Uterus (tissue), 4 donors: Measurements from ENCODE around the gene SPSB2. TPM values are rescaled to one million over a fixed set of nuclear protein-coding genes. Genes with fewer than 3 reads are reported as not detected.

Experiments
- DNase-seq, 2 donors: peaks; one replicate each; pipeline ENCODE4 v3.0.0-alpha.2; 2019 to 2020
- H3K27ac ChIP-seq, 2 donors: fragments of 200-600 bp; sonication (generic); 1 replicate in 1 of 2; 2 replicates in 1 of 2; pipeline ENCODE4 v1.5.1; 2016 to 2018
- H3K27me3 ChIP-seq, 2 donors: fragments of 200-600 bp; sonication (generic); one replicate each; pipeline ENCODE4 v1.5.1; 2018 to 2019; ENCODE audit warnings: control low read depth in 1 of 2
- H3K36me3 ChIP-seq, 2 donors: fragments of 200-600 bp; sonication (generic); one replicate each; pipeline ENCODE4 v1.5.1; 2019; ENCODE audit warnings: control low read depth in 1 of 2
- H3K4me1 ChIP-seq, 2 donors: fragments of 200-600 bp; sonication (generic); one replicate each; pipeline ENCODE4 v1.5.1; 2018 to 2019; ENCODE audit warnings: control low read depth in 1 of 2
- H3K4me3 ChIP-seq, 2 donors: fragments of 200-600 bp; sonication (generic); 1 replicate in 1 of 2; 2 replicates in 1 of 2; pipeline ENCODE4 v1.5.1; 2018 to 2019; ENCODE audit warnings: mild to moderate bottlenecking in 1 of 2
- H3K9me3 ChIP-seq, 2 donors: fragments of 200-600 bp; sonication (generic); one replicate each; pipeline ENCODE4 v1.5.1; 2019; ENCODE audit warnings: control low read depth in 1 of 2
- CTCF ChIP-seq, 4 experiments: fragments of 200-600 bp in 2 of 4; fragments of 450-650 bp in 2 of 4; sonication (generic) in 2 of 4; IDR thresholded peaks; one replicate each; pipeline ENCODE4 v1.5.1; 2016 to 2019; ENCODE audit warnings: antibody characterized with exemption in 4 of 4, mild to moderate bottlenecking in 2 of 4, moderate library complexity in 1 of 4
- POLR2A ChIP-seq, 2 donors: fragments of 450-650 bp; IDR thresholded peaks; one replicate each; pipeline ENCODE4 v1.6.1; 2016; ENCODE audit warnings: antibody characterized with exemption in 2 of 2, mild to moderate bottlenecking in 1 of 2, moderate library complexity in 1 of 2
- intact Hi-C: fragments of 100-400 bp; cut with DNase I; formaldehyde crosslinking; loops from one replicate; pipeline ENCODE4 v1.15.1; 2023; ENCODE audit warnings: low total_unique reads
- total RNA-seq, 4 donors: library from RNA; depleted of rRNA in 3 of 4; stranded (reverse); fragments of >200 nt in 3 of 4; gene quantifications; one replicate each; pipeline versions ENCODE4 v1.1.0 to v1.2.4, GENCODE V29; 2014 to 2023
- donor health status: DM: yes; HTN: yes; CAD: no.

SPSB2 gene
- total RNA-seq, 4 donors from 2014 or later = 2.8 to 11.3 (median 5.0) TPM

- DNase-seq = peak; percentile 57 to 60
- Histone ChIP-seq H3K4me1 (peaks cover 0 to under 1% of the 10 kb centered on the region in 2 donors), H3K36me3 (no peaks in the 10 kb centered on the region), H3K27ac (peak within 1 kb of the TSS in 1 of 2 donors; percentile 45), H3K9me3 (no peaks in the 10 kb centered on the region), H3K27me3 (peaks cover 0 to 4% of the 10 kb centered on the region in 2 donors), H3K4me3 (peak within 1 kb of the TSS; percentile 30 to 45)
- intact Hi-C loops = loop anchor here (10.0 kb wide), 1 partner anchor 67 kb away; the partner anchor contains the start of gene MLF2
- TF ChIP-seq POLR2A (IDR thresholded peaks at IDR 0.05) = peak in 1 of 2 donors; percentile 14
- no peak for TF ChIP-seq CTCF (IDR thresholded peaks at IDR 0.05)
Observed at GRCh38 chr12:6821591-6822425, 51.3 kb downstream of the SPSB2 start, which contains the start of gene GPR162. TSS of gene GPR162 (plus strand) at chr12:6821821. CDS start at chr12:6823899, 2,078 bp downstream.

Other genes starting within 250 kb of the SPSB2 start
- 1 to 10 TPM in 1 of 4 donors, under 1 TPM in 1, not detected in 2; 0.61 to 1.3 TPM for gene LPAR5, start 237.3 kb downstream of the SPSB2 start, total RNA-seq
- 1 to 10 TPM in 2 of 4 donors, under 1 TPM in 1, not detected in 1; 0.35 to 1.6 (median 1.5) TPM for gene ACRBP, start 225.9 kb downstream of the SPSB2 start, total RNA-seq
- gene ING4, start 210.2 kb downstream of the SPSB2 start, total RNA-seq = 100 to 1,000 TPM in 1 of 4 donors, 10 to 100 TPM in 3; 25.2 to 180 (median 62.0) TPM
- 10 to 100 TPM; 13.6 to 71.3 (median 33.1) TPM for gene ZNF384, start 183.9 kb downstream of the SPSB2 start, total RNA-seq
- 10 to 100 TPM in 1 of 4 donors, 1 to 10 TPM in 1, under 1 TPM in 1, not detected in 1; 0.55 to 11.5 (median 1.5) TPM for gene PIANP, start 172.5 kb downstream of the SPSB2 start, total RNA-seq
- gene COPS7A, start 149.3 kb downstream of the SPSB2 start, total RNA-seq = 10 to 100 TPM; 35.6 to 50.3 (median 37.7) TPM
- 100 to 1,000 TPM; 124 to 408 (median 147) TPM for gene MLF2, start 120.2 kb downstream of the SPSB2 start, total RNA-seq
- gene PTMS, start 106.9 kb downstream of the SPSB2 start, total RNA-seq = 100 to 1,000 TPM; 105 to 853 (median 140) TPM
- 10 to 100 TPM in 1 of 4 donors, 1 to 10 TPM in 2, under 1 TPM in 1; 0.41 to 14.6 (median 4.0) TPM for gene LAG3, start 100.8 kb downstream of the SPSB2 start, total RNA-seq
- 10 to 100 TPM in 2 of 4 donors, 1 to 10 TPM in 2; 1.0 to 24.3 (median 10.4) TPM for gene CD4, start 83.8 kb downstream of the SPSB2 start, total RNA-seq
- gene GPR162, start 51.5 kb downstream of the SPSB2 start, total RNA-seq = 10 to 100 TPM in 1 of 4 donors, 1 to 10 TPM in 2, under 1 TPM in 1; 0.29 to 23.1 (median 3.4) TPM
- 10 to 100 TPM; 27.4 to 90.1 (median 59.9) TPM for gene P3H3, start 44.9 kb downstream of the SPSB2 start, total RNA-seq
- gene GNB3, start 32.4 kb downstream of the SPSB2 start, total RNA-seq = 10 to 100 TPM in 1 of 4 donors, 1 to 10 TPM in 1, under 1 TPM in 1, not detected in 1; under 0.01 to 18.3 (median 2.7) TPM
- gene CDCA3, start 22.0 kb downstream of the SPSB2 start, total RNA-seq = 1 to 10 TPM in 1 of 4 donors, under 1 TPM in 1, not detected in 2; 0.76 to 9.6 TPM
- gene USP5, start 21.2 kb downstream of the SPSB2 start, total RNA-seq = 10 to 100 TPM; 37.1 to 68.6 (median 52.8) TPM
- gene TPI1, start 5.8 kb downstream of the SPSB2 start, total RNA-seq = 100 to 1,000 TPM; 159 to 307 (median 240) TPM
- 10 to 100 TPM in 2 of 4 donors, 1 to 10 TPM in 1, under 1 TPM in 1; 0.29 to 13.5 (median 10.6) TPM for gene LRRC23, start 31.5 kb upstream of the SPSB2 start, total RNA-seq
- gene ENO2, start 41.3 kb upstream of the SPSB2 start, total RNA-seq = 10 to 100 TPM in 3 of 4 donors, 1 to 10 TPM in 1; 9.7 to 84.7 (median 24.4) TPM
- 100 to 1,000 TPM in 1 of 4 donors, 10 to 100 TPM in 3; 10.8 to 283 (median 28.7) TPM for gene ATN1, start 54.7 kb upstream of the SPSB2 start, total RNA-seq
- gene RNU7-1, start 70.5 kb upstream of the SPSB2 start, total RNA-seq = not detected
- 1,000 to 10,000 TPM in 2 of 4 donors, 100 to 1,000 TPM in 2; 259 to 2,496 (median 1,289) TPM for gene C12orf57, start 70.7 kb upstream of the SPSB2 start, total RNA-seq
- 10 to 100 TPM in 2 of 4 donors, under 1 TPM in 2; 0.59 to 19.8 (median 5.9) TPM for gene PTPN6, start 78.1 kb upstream of the SPSB2 start, total RNA-seq
- 100 to 1,000 TPM; 129 to 167 (median 145) TPM for gene PHB2, start 97.4 kb upstream of the SPSB2 start, total RNA-seq
- gene EMG1, start 97.6 kb upstream of the SPSB2 start, total RNA-seq = 10 to 100 TPM; 25.9 to 62.8 (median 44.0) TPM
- 10 to 100 TPM; 10.2 to 45.1 (median 17.1) TPM for gene LPCAT3, start 145.2 kb upstream of the SPSB2 start, total RNA-seq
- 100 to 1,000 TPM; 172 to 554 (median 468) TPM for gene C1S, start 187.4 kb upstream of the SPSB2 start, total RNA-seq
- gene C1R, start 219.1 kb upstream of the SPSB2 start, total RNA-seq = 100 to 1,000 TPM; 128 to 571 (median 411) TPM
- gene C1RL, start 235.9 kb upstream of the SPSB2 start, total RNA-seq = 100 to 1,000 TPM in 1 of 4 donors, 10 to 100 TPM in 3; 15.4 to 121 (median 37.4) TPM